Measurements from ENCODE around the gene LCN10.
A peak's percentile ranks its signal among the peaks of the same experiment; 100 is the strongest.
"Not testable (repeated sequence)": the region's sequence is repeated elsewhere in the genome, so short reads cannot be mapped to it uniquely, and the experiment has no call there.

LCN10 gene

DNA sequence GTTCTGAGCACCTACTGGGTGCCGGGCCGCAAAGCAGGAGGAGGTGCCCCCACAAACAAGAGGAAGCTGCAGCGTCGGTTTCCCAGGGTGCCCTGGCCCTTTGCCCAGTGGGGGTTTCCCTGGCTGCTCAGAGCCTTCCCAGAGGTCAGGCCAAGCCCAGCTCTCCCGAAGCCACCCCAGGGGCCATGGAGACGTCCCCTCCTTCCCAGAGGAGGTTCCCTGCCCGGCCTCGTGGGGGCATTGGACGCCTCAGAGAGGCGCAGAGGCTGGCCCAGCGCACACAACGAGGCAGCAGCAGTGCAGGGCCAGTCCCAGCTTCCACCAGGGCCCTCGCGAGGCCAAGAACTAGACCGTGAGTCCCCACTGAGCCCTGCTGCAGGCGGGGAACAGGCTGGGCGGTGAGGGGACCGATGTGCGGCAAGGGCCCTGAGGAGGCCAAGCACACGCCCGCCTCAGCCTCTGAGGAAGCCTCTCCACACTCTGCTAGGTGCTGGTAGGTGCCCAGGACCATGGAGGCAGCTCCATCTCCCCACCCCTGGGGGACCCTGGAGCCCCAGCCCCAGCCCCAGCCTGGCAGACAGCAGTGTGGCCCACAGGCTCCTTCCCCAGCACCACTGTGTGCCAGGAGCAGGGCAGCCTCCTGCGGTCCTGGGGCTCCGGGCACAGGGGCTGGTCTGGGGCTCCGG lies 23.4 kb downstream of the LCN10 start:
- no peak for DNase-seq

GRCh38 chr9:136718345-136719194 lies 24.2 kb downstream of the LCN10 start:
- no peak for DNase-seq

DNA sequence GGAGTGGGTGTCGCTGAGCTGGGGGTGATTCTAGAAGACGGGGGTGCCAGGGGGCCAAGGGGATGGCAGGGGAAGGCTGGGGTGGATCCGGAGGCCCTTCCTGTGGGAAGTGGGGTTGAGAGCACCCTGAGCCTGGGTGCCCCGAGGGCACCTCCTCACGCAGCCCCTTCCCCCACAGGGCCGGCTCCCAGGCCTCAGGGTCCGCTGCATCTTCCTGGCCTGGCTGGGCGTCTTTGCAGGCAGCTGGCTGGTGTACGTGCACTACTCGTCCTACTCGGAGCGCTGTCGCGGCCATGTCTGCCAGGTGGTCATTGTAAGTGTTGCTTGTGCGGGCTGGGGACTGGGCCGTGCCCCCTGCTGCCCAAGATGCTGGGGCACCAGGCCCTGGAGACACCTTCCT lies 25.3 kb downstream of the LCN10 start:
- no peak for DNase-seq

DNA sequence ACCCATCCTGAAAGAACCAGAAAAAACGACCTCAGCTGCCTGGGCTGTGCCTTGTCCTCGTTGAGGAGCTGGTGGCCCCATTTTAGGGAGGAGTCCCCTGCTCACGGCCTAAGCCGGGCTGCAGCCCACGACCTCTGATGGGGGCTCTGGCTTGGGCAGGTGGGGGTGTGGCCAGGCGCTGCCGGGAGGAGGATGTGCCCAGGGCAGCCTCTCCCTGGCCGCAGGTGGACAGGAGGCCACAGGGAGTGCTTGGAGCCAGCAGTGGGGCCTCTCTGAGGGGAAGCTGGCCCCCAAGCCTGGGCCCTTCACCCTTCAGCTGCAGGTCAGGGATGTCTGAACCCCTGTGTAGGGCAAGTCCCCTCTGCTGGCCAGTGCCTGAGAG lies 27.9 kb downstream of the LCN10 start:
- peak; percentile 13 for DNase-seq

DNA sequence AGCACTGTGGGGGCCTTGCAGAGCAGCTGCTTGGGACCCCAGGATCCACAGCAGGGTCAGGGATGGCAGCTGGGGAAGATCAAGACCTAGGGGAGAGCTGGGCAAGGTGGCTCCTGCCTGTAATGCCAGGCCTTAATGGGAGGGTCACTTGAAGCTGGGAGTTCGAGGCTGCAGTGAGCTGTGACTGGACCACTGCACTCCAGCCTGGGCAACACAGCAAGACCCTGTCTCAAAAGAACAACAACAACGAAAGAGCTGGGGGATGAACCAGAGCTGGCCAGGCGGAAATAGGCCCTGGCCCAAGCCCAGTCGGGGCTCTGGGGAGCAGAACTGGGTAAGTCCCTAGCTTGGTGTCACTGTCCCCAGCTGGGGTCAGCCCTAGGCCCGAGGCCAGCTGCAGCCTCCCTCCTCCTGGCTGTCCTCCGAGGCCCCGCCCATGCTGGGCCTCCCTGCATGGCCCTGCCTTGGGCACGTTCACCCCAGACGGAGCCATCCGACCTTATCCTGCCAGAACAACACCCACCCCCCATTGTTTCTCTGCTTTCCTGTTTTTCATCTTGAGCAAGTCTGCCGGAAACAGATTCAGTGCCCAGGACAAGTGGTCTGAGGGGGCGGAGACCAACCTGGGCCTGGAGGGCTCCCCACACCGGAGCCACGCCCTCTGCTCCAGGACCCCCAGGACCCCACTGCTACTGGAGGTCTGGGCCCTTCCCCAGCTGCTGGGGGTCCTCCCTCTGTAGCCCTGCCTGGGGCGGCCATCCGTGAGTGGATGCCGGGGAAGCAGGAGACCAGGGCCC lies 28.4 kb downstream of the LCN10 start:
- no peak for DNase-seq

DNA sequence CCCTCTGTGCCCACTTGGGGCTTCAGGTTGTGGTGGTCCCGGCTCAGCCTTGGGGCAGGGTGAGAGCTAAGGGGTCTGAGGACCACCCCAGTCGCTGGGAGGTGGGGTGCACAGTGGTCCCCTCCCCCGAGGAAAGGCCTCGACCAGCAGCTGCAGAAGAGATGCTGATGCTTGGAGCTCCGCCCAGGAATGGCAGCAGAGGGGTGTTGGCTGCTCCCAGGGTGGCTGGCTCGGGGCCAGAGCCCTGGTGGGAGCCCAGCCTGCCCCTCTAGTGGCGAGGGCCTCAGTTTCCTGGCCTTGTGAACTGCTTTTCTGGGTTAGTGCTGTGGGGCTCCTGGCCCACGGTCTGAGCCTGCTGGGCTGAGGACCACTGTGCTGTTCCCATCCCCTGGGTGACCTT lies 29.2 kb downstream of the LCN10 start:
- DNase-seq = no peak

- DNase-seq = no peak
These were observed 29.8 kb downstream of the LCN10 start for GRCh38 chr9:136712690-136713544.

DNA sequence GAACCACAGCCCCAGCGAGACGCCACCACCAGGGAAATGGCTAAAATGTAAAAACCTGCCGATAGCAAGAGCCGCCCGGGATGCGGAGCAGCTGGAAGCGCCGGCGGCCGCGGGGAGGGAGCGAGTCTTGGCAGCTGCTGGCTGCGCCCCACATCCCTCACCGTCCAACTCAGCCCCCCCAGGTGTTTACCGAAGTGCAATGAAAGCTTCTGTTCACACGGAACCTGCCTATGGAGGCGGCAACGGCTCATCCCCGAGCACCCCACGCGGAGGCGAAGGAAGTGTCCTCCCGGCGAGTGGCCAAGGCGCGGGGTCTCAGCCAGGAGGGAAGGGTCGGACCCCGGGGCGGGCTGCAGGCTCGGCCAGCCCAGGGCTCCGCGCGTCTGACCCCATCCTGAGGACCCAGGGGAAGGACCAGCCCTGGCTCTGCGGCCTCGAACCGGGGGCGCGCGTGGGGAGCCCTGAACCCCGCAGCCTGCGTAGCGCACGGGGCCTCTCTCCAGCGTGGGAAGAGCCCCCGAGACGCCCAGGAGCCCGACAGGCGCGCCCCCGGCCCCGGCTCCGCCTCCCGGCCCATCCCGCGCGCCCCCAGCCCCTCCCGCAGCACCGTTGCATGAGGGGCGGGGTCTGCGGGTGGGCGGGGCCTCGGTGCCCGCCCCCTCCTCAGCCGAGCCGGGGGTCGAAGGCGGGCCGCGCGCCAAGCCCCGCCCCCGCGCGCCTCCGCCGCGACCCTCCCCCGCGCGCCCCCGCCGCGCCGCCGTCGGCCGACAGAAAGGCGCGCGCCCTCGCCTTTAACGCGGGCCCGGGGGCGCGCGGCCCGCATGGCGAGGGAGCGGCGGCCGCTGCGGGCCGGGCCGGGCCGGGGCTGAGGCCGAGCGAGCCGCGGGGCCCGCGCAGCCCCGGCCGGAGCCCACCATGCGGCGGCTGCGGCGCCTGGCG lies 30.7 kb downstream of the LCN10 start, which contains the start of gene DIPK1B:
Gene DIPK1B (plus strand): TSS at position 822 of the 939 bp plus-strand sequence. CDS start 94 bp downstream, at position 916.
- peak; percentile 89 for DNase-seq

GRCh38 chr9:136711219-136711648 lies 31.5 kb downstream of the LCN10 start:
- DNase-seq = not testable (repeated sequence)

GRCh38 chr9:136710543-136710942 lies 32.2 kb downstream of the LCN10 start:
- DNase-seq = no peak

- DNase-seq = no peak
These were observed 33.2 kb downstream of the LCN10 start for GRCh38 chr9:136709454-136710109.

GRCh38 chr9:136707849-136708517 lies 34.8 kb downstream of the LCN10 start:
- no peak for DNase-seq

- no peak for DNase-seq
These were observed 35.7 kb downstream of the LCN10 start for GRCh38 chr9:136707011-136707410.

- no peak for DNase-seq
These were observed 37.2 kb downstream of the LCN10 start for GRCh38 chr9:136705564-136705963.

- DNase-seq = not testable (repeated sequence)
These were observed 38.0 kb downstream of the LCN10 start for GRCh38 chr9:136704741-136705140.

- DNase-seq = no peak
These were observed 39.4 kb downstream of the LCN10 start for GRCh38 chr9:136703276-136703860.

DNA sequence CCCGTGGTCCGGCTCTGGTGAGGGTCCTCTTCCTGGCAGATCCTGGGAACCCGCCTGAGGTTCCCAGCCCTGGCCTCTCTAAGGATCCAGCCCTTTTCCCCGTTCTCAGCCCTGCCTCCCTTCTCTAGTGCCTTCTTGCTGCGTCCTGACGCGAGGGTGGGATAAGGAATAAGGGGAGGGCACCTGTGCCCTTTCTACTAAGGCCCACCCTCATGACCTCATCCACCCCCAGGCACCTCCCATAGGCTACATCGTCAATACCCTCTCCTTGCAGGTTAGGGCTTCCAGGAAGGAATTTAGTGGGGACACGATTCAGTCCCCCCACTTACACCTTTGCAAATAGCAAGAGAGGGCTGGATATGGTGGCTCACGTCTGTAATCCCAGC lies 41.1 kb downstream of the LCN10 start:
- DNase-seq = no peak

DNA sequence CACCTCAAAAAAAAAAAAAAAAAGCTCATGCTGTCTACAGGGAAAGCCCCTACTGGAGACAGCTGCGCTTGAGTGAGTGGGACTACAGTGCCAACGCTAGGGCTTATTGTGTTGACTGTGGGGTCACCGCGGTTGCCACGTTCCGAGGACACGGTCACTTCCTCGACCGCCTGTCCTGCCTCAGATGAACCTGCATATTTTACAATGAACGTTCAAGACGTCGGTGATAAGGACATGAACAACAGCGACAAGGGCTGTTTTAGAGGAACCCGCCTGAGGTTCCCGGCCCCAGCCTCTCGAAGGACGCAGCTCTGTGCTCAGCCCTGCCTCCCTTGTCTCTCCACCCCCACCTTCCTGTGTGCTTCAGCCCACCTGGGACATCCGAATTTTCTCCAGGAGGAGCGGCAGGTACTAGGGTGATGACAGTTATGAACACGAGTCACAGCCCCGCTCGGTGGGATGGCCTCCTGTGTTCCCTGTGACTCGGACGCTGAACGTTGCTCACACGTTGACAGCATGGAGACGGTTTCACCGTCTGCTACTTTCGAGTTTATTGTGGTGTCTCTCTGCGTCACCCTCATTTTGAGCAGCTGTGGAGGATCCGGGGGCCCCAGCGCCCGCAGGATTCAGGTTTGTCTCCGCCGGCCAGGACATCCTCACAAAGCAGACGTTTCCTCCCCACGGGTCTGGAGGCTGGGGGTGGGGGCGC lies 41.6 kb downstream of the LCN10 start:
- no peak for DNase-seq
